ENCODE measurements around the gene PGBD1.

The PGBD1 gene

DNA sequence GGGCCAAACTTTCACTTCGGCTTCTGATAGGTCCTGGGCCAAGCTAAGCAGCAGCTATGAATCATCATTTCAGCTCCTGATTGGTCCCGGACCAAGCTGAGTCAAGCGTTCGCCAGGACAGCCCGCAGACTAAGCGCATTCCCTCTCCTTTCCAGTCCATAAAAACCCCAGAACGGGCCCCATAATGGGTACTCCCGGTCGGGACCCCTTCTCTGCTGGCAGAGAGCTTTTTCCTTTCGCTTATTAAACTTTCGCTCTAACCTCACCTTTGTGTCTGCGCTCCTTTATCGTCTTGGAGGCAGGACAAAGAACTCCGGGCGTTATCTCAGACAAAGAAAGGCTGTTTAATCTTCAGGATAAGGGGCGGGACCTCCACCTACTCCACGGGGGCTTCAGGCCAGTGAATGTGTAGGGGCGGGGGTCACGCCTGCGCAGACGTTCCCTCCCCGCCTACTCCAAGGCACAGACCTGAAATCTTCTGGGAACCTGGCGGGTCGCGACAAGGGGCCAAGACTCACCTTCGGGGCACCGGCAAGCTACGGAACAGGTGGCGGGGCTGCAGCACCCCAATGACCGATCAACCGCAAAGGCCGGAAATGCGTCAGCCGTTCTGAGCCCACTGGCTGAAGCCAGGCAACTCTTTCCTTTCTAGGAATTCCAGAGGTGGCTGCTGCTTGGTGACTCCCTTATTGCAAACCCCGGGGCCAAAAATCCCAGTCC lies 54.4 kb downstream of the PGBD1 start, which contains the start of gene ZSCAN31:
Gene ZSCAN31 (minus strand): TSS at position 585 of the 720 bp plus-strand sequence. CDS start 6,465 bp downstream, outside the sequence.
- no peaks in the 10 kb centered on the region for H3K9me3 ChIP-seq (ENCODE audit: control insufficient read depth, insufficient read depth, low read length)
- no peaks in the 10 kb centered on the region for H3K36me3 ChIP-seq (ENCODE audit: control insufficient read depth, insufficient read depth, low read length)
- H3K9ac ChIP-seq (ENCODE audit: low read depth, low read length): peak within 1 kb of the TSS; percentile 95
- H3K27me3 ChIP-seq (ENCODE audit: control insufficient read depth, insufficient read depth, low read length): no peaks in the 10 kb centered on the region
- H3K4me3 ChIP-seq (ENCODE audit: low read depth, low read length): peak within 1 kb of the TSS; percentile 80
- H3K4me1 ChIP-seq (ENCODE audit: control insufficient read depth, insufficient read depth, low read length): peaks cover 17% of the 10 kb centered on the region; the same call in 1 of the 2 replicates
- peak within 1 kb of the TSS; percentile 100 for H3K27ac ChIP-seq (ENCODE audit: low read depth, low read length)

DNA sequence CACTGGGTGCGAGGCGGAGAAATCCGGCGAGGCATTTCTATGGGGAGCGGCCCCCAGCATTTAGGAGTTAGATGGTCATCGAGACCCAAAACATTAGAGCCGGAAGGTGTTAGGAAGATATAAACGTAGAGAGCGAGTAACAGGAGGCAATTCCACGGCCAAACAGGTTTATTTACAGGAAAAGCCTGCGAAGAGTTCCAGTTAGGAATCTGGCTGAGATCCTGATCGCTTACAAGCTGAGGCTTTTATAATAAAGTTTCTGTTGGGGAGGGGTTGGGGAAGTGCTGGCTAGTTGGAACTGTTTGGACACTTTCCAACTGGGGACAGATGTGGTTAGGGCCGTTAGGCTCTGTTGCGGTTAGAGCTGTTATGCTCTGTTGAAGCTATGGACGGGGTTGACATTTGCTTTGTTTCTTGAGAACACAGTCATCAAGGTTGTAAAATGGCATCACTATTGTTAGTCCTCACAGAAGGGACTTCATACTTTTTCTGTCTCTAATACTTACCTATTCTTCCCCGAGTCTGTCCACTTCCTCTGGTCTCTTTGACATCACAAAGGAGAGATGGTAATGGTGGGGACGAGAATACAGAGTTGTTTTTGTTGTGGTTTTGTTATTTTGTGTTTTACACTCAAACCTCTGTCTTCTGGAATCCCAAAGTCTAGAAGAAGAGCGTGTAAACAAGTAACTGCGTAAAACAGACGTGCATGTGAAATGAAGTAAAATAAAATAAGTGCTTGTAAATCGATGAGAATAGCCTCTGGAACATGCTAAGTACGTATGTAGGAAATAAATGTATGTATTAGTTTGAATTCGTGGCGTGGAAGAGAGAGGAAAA lies 55.1 kb downstream of the PGBD1 start:
- H3K4me3 ChIP-seq (ENCODE audit: low read depth, low read length): peak overlapping the region; percentile 80
- H3K9me3 ChIP-seq (ENCODE audit: control insufficient read depth, insufficient read depth, low read length): no peaks in the 10 kb centered on the region
- H3K4me1 ChIP-seq (ENCODE audit: control insufficient read depth, insufficient read depth, low read length): peaks cover 17% of the 10 kb centered on the region; the same call in 1 of the 2 replicates
- no peaks in the 10 kb centered on the region for H3K27me3 ChIP-seq (ENCODE audit: control insufficient read depth, insufficient read depth, low read length)
- H3K27ac ChIP-seq (ENCODE audit: low read depth, low read length): peak overlapping the region; percentile 100
- peak overlapping the region; percentile 95 for H3K9ac ChIP-seq (ENCODE audit: low read depth, low read length)
- H3K36me3 ChIP-seq (ENCODE audit: control insufficient read depth, insufficient read depth, low read length): no peaks in the 10 kb centered on the region

DNA sequence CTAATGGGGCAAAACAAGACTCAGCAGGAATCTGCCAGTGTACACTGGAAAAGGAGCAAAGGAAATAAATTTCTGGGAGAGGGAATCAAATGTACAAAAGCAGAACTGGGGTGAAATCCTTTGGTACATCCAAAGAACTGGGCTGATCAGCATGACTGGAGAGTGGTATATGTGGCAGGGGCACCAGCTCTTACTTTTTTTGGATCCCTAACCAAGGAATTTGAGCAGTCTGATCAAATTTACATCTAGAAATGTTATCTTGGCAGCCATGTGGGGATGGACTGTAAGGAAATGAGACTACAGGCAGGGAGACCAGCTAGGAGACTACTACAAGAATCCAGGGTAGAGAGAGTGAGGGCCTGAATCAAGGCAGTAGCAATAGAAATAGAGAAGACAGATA lies 55.7 kb downstream of the PGBD1 start:
- H3K27me3 ChIP-seq (ENCODE audit: control insufficient read depth, insufficient read depth, low read length): no peaks in the 10 kb centered on the region
- peak overlapping the region; percentile 80 for H3K4me3 ChIP-seq (ENCODE audit: low read depth, low read length)
- H3K9me3 ChIP-seq (ENCODE audit: control insufficient read depth, insufficient read depth, low read length): no peaks in the 10 kb centered on the region
- H3K36me3 ChIP-seq (ENCODE audit: control insufficient read depth, insufficient read depth, low read length): no peaks in the 10 kb centered on the region
- peak overlapping the region; percentile 100 for H3K27ac ChIP-seq (ENCODE audit: low read depth, low read length)
- H3K4me1 ChIP-seq (ENCODE audit: control insufficient read depth, insufficient read depth, low read length): peaks cover 17% of the 10 kb centered on the region; the same call in 1 of the 2 replicates
- H3K9ac ChIP-seq (ENCODE audit: low read depth, low read length): peak overlapping the region; percentile 95

DNA sequence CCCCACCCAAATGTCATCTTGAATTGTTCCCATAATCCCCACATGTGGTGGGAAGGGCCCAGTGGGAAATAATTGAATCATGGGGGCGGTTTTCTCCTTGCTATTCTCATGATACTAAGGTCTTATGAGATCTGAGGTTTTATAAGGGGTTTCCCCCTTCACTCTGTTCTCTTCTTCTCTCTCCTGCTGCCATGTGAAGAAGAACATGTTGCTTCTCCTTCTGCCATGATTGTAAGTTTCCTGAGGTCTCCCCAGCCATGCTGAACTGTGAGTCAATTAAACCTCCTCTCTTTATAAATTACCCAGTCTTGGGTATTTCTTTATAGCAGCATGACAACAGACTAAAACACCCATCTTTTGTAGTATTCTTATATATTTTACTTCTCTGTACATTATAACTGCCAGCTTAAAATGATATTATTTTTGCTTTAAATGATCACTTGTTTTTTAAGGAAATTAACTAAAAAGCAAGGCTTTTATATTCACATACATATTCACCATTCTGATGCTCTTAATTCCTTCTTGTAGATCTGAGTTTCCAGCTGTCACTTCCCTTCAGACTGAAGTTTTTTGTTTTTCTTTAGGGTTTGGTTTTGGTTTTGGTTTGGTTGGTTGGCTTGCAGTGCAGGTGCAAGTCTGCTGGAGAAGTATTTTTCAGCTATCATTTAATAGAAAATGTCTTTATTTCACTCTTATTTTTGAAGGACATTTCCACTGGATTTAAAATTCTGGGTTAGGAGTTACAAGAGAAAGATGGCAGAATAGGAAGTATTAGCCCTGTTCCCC lies 59.1 kb downstream of the PGBD1 start:
- no peak overlapping the region for H3K27ac ChIP-seq (ENCODE audit: low read depth, low read length)
- H3K36me3 ChIP-seq (ENCODE audit: control insufficient read depth, insufficient read depth, low read length): no peaks in the 10 kb centered on the region
- H3K4me1 ChIP-seq (ENCODE audit: control insufficient read depth, insufficient read depth, low read length): peaks cover 7% of the 10 kb centered on the region; the same call in 1 of the 2 replicates
- no peaks in the 10 kb centered on the region for H3K27me3 ChIP-seq (ENCODE audit: control insufficient read depth, insufficient read depth, low read length)
- no peaks in the 10 kb centered on the region for H3K9me3 ChIP-seq (ENCODE audit: control insufficient read depth, insufficient read depth, low read length)
- no peak overlapping the region for H3K4me3 ChIP-seq (ENCODE audit: low read depth, low read length)
- H3K9ac ChIP-seq (ENCODE audit: low read depth, low read length): no peak overlapping the region

DNA sequence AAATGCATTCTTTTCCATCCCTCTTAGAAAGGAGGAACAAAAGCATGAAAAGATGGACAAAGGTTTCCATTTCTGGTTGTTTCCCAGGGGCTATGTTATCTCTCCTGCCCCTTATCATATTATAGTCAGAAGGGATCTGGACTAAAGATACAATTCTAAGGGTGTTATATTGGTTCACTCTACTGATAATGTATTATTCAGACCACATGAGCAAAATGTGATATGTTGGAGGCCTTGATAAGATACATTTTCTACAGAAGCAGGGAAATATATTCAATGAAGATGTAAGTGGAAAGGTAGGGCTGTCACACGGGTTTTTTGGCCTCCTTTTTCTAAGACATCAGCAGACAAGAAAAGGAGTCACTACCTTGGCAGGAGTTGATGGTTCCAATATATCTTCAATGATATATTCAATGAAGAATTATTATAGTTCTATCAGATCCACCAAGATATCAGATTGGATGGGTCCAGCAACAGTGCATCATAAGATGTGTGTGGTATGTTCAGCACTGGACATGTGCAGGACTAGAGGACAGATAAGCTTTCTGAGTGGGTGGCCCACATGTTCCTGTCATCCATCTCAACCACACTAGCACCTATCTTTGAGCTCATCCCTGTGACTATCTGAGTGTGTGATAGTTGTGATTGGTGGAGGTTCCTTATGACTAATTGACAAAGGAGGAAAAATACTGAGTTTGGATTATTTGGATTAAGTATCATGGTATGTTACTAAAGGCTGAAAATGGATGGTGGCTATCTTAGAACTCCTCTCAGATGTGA lies 62.7 kb downstream of the PGBD1 start:
- no peaks in the 10 kb centered on the region for H3K36me3 ChIP-seq (ENCODE audit: control insufficient read depth, insufficient read depth, low read length)
- H3K9ac ChIP-seq (ENCODE audit: low read depth, low read length): no peak overlapping the region
- 0 out of 2 replicates have a peak, but pooled peaks cover 4% of the 10 kb centered on the region for H3K4me1 ChIP-seq (ENCODE audit: control insufficient read depth, insufficient read depth, low read length)
- H3K9me3 ChIP-seq (ENCODE audit: control insufficient read depth, insufficient read depth, low read length): no peaks in the 10 kb centered on the region
- H3K4me3 ChIP-seq (ENCODE audit: low read depth, low read length): no peak overlapping the region
- no peak overlapping the region for H3K27ac ChIP-seq (ENCODE audit: low read depth, low read length)
- no peaks in the 10 kb centered on the region for H3K27me3 ChIP-seq (ENCODE audit: control insufficient read depth, insufficient read depth, low read length)

DNA sequence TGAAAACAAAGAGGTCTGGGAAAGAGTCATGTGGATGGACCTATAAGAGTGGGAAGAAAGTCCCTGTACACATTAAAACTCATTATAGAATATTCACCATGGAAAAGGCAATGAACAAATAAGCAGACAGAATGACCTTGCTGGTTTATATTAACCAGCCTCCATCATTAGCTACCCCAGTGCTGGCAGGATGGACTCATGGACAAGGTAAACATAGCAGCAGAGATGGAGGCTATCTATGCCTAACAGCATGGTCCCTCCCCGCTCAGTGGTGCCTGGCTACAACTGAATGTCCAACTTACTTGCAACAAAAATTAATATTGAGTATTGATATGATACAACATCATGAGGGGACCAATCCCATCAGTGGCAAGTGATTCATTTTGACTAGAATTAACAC lies 63.8 kb downstream of the PGBD1 start:
- Histone ChIP-seq H3K36me3 (ENCODE audit: control insufficient read depth, insufficient read depth, low read length) (no peaks in the 10 kb centered on the region), H3K9ac (ENCODE audit: low read depth, low read length) (no peak overlapping the region), H3K4me1 (ENCODE audit: control insufficient read depth, insufficient read depth, low read length) (0 out of 2 replicates have a peak, but pooled peaks cover 4% of the 10 kb centered on the region), H3K9me3 (ENCODE audit: control insufficient read depth, insufficient read depth, low read length) (no peaks in the 10 kb centered on the region), H3K4me3 (ENCODE audit: low read depth, low read length) (no peak overlapping the region), H3K27me3 (ENCODE audit: control insufficient read depth, insufficient read depth, low read length) (no peaks in the 10 kb centered on the region), H3K27ac (ENCODE audit: low read depth, low read length) (no peak overlapping the region)

DNA sequence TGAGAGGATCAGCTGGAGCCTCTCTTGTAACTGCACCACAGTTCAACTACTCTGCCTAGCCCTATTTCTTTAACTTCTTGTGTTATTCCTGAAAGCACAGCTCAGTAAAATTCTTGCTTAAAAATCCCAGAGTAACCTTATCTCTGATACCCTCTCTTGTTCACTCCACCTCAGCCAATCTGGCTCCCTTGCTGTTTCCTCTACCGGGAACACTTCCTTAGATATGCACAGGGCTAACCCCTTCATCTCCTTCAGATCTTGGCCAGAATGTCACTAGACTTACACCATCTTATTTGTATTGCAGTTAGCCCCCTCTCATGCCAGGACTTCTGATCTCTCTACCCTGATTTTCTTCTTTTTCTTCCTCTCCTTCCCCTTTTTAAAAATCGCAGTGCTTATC lies 65.7 kb downstream of the PGBD1 start:
- H3K27me3 ChIP-seq (ENCODE audit: control insufficient read depth, insufficient read depth, low read length): no peaks in the 10 kb centered on the region
- H3K9me3 ChIP-seq (ENCODE audit: control insufficient read depth, insufficient read depth, low read length): no peaks in the 10 kb centered on the region
- no peak overlapping the region for H3K9ac ChIP-seq (ENCODE audit: low read depth, low read length)
- no peaks in the 10 kb centered on the region for H3K36me3 ChIP-seq (ENCODE audit: control insufficient read depth, insufficient read depth, low read length)
- H3K4me1 ChIP-seq (ENCODE audit: control insufficient read depth, insufficient read depth, low read length): peaks cover 13% of the 10 kb centered on the region; the same call in 1 of the 2 replicates
- no peak overlapping the region for H3K4me3 ChIP-seq (ENCODE audit: low read depth, low read length)
- H3K27ac ChIP-seq (ENCODE audit: low read depth, low read length): no peak overlapping the region

DNA sequence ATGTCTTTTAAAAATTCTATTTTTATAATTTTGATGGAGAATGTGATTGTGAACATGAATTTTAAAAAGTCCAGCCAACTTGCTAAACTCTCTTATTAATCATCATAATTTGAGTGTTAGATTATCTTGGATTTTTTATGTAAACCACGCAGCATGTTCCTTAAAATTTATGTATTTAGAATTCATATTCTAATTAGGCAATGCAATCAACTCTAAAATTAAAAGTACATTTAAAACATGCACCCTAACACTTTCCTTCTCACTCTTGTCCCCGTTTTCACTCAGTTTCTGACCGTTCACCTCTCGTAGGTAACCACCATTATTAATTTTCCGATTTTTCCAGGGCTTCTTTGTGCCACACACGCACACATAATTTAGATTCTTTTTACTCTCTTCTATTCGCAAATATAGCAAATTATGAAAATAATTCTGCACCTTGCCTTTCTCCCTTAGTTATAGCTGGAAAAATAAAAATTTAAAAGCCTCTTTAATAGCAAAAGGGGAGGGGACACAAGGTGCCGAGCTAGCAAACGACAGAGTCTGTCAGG lies 68.0 kb downstream of the PGBD1 start:
- 0 out of 2 replicates have a peak, but pooled peaks cover 4% of the 10 kb centered on the region for H3K36me3 ChIP-seq (ENCODE audit: control insufficient read depth, insufficient read depth, low read length)
- H3K4me1 ChIP-seq (ENCODE audit: control insufficient read depth, insufficient read depth, low read length): peaks cover 13% of the 10 kb centered on the region; the same call in 1 of the 2 replicates
- peak overlapping the region; percentile 81 for H3K27ac ChIP-seq (ENCODE audit: low read depth, low read length)
- no peaks in the 10 kb centered on the region for H3K27me3 ChIP-seq (ENCODE audit: control insufficient read depth, insufficient read depth, low read length)
- peak overlapping the region; percentile 89 for H3K9ac ChIP-seq (ENCODE audit: low read depth, low read length)
- no peaks in the 10 kb centered on the region for H3K9me3 ChIP-seq (ENCODE audit: control insufficient read depth, insufficient read depth, low read length)
- H3K4me3 ChIP-seq (ENCODE audit: low read depth, low read length): peak overlapping the region; percentile 99

DNA sequence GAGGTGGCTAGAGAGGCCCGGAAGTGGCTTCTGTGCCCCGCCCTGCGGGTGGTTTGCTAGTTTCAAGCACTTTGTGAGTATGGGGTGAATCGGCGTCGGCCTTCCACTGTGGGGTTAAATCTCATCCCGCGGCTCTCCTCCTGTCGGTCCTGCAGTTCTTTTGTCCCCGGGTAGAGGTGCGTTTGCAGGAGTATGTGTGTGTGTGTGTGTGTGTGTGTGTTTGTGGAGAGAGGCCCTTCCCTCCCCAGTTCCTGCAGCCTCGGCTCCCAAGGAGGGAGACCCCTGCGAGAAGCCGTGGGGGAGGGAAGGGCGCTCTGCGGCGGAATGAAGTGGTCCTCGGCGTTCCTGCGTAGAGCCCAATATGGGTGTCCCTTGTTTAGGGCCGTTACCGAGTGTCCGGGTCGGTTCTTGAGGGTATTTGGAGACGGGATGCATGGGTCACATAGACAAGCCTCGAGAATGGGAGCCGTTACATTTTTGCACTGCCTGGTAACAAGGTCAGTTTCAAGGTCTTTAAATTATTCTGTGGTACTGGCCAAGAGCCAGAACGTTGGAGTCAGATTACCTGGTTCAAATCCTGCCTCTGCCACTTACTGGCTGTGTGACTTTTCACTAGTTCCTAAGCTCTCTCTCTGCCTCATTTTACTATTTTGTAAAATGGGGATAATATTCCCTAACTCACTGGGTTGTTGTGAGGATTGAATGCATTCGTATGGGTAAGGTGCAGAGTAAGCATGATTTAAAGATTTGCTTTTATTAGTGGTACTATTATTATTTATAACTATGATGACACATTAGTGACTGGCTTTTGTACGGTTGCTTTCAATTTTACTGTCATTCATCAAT lies 68.7 kb downstream of the PGBD1 start, which contains the start of gene ZKSCAN3:
Gene ZKSCAN3 (plus strand): TSS at position 56 of the 846 bp plus-strand sequence. CDS start 9,640 bp downstream, outside the sequence.
- Histone ChIP-seq H3K9me3 (ENCODE audit: control insufficient read depth, insufficient read depth, low read length) (no peaks in the 10 kb centered on the region), H3K9ac (ENCODE audit: low read depth, low read length) (peak within 1 kb of the TSS; percentile 89), H3K4me3 (ENCODE audit: low read depth, low read length) (peak within 1 kb of the TSS; percentile 99), H3K27me3 (ENCODE audit: control insufficient read depth, insufficient read depth, low read length) (no peaks in the 10 kb centered on the region), H3K4me1 (ENCODE audit: control insufficient read depth, insufficient read depth, low read length) (peaks cover 13% of the 10 kb centered on the region; the same call in 1 of the 2 replicates), H3K36me3 (ENCODE audit: control insufficient read depth, insufficient read depth, low read length) (0 out of 2 replicates have a peak, but pooled peaks cover 4% of the 10 kb centered on the region), H3K27ac (ENCODE audit: low read depth, low read length) (peak within 1 kb of the TSS; percentile 81)
